ENCODE results near the gene BCL2L11.

Gene BCL2L11

GRCh38 chr2:111145103-111145760 lies 24.5 kb downstream of the BCL2L11 start:
- no peak for DNase-seq

DNA sequence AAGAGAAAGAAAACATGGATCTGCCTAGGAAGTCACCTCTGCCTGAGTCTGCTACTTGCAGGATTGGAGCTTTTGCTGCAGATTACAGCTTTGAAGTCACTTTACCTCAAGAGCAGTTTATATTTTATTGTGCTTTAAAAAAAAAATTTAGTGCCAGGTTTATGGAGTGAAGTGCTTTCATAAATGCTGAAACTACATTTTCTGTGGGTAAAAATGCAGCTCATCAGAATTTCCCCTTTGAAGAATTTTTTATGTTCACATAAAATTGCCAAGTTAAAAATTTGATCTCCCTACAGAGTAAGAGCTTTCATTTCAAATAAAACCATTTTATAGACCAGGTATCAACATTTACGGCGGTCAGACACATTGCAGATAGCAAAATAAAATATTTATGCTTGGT lies 25.2 kb downstream of the BCL2L11 start:
- no peak for DNase-seq

GRCh38 chr2:111148225-111148873 lies 27.6 kb downstream of the BCL2L11 start:
- no peak for DNase-seq

DNA sequence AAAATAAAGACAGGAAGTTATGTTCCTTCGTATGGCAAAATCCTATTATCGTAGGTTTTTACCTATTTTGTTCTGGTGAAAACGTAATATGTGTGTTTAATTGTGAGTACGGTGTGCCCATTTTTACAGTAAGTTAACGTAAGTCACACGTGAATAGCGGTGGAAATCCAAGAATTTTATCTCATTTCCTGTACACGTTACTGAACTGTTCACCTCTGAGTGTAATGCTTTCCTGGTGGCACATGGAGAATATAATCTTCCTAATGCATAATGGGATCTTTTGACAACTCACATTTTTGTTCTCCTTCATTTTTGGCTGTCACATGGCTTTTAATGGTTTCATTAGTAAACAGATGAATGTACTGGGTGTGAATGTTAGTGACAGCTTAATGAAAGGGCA lies 28.2 kb downstream of the BCL2L11 start:
- no peak for DNase-seq

DNA sequence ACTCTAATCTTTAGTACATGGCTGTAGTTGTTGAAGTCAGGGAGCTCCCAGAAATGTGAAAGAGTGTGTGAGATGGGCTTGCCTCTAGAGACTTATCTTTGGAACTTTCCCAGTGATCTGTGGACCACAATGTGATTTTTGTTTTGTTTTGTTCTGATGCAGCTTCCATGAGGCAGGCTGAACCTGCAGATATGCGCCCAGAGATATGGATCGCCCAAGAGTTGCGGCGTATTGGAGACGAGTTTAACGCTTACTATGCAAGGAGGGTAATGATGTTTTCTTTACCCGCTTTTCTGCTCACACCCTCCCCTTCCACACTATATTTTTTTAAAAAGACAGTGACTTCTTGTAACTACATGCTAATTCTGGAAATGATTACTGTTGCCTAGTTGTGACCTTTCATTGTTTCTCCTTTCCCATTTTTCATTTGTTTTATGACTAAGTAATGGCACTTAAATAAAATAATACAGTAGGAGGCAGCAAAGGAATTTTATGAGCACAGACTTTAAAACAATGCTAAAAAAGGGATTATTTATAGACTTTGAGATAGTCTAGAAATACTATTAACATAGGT lies 29.3 kb downstream of the BCL2L11 start:
- no peak for DNase-seq

GRCh38 chr2:111154758-111155157 lies 34.0 kb downstream of the BCL2L11 start:
- DNase-seq: no peak

DNA sequence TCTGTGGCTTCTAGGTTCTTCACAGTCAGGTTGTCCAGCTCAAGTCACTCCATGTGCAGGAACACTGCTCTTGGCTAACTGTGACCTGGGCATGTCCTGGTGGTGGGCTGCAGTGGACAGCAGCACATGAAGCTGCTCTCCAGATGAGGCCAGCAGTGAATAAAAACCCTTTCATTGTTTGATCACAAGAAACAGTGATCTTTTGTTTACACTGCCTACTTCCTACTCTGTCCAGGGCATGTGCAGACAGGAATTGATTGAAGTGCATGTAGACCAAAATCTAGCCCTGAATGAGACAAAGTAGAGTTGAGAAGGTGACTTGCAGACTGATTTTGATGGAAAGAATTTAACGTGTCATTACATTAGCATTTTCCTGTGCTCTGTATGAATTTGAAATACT lies 34.9 kb downstream of the BCL2L11 start:
- DNase-seq: no peak

DNA sequence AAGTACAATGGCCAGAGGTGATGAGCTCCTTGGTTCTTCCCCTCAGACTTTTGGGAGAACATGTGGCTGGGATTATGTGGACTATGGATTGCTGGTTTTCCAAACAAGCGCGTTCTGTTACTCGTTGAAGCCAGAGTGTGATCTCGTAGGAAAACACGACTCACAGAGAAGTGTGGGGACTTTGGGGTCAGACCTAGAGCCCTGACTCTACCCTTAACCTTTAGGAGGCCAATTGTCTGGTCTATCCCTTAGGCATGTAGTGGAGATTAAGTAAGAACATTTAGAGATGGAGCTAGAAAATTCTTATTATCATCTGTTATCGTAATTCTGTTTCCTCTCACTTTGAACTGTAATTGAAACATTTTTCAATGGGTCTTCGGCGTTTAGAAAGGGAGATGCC lies 35.8 kb downstream of the BCL2L11 start:
- DNase-seq: no peak

DNA sequence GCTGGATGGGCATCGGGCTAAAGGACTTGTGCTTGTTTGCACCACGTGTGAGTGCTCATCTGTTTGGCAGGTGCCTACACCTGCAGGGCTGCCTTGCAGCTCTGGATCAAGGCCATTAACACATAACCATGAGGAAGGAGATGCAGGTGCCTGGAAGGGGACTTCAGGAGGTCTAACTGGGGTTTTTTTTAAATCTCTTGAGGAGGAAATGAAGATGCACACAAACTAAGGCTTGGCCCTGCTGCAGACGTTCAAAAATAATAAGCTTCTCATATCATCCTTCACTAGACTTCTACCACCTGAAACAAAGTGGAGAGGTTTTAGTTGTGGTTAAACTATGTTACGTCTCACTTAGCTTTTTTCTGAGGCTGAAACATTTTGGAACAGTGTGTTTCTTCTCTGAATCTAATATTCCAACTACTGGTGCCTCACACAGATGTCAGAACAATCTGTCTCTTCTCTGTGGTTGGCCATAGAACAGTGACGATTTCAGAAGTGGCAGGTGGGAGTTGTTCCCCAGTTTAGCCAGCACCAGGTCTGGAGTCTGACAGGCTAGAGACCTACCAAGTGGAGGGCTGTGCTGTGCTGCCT lies 36.5 kb downstream of the BCL2L11 start:
- no peak for DNase-seq

DNA sequence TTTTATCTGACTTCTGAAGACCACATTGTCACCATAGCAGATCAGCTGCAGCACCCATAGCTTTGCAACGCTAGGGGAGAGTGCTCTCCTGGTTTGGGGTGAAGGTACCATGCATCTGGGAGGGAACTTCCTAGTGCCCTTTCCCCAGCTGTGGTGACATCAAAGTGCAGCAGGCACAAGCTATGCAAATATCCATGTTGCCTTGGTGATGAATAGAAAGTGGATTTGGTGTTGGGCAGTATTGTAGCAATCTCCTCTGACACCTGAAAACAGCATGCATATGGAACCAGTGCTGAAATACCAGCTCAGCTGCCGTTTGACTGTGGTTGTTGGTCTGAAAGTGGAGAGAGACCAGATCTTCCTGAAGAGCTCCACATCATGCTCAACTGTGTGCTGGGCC lies 37.1 kb downstream of the BCL2L11 start:
- no peak for DNase-seq

DNA sequence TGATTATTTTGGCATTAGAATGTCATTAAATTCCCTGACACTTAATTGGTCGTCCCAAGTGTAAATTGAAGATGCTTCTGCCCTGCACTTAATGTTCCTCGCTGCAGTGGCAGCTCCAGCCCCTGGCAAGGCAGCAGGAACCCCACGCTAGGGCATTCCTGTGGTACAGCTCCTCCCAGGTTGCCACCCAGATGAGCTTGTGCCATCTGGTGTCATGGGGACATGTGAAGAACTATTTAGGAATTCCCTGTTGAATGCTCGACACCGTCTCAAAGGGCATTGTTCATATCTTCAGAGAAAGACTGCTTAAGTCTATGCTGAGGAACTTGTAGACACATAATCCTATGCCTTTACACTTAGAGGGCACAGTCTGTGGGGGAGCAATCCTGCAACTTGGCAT lies 38.9 kb downstream of the BCL2L11 start:
- no peak for DNase-seq

GRCh38 chr2:111160758-111161157 lies 40.0 kb downstream of the BCL2L11 start:
- no peak for DNase-seq

DNA sequence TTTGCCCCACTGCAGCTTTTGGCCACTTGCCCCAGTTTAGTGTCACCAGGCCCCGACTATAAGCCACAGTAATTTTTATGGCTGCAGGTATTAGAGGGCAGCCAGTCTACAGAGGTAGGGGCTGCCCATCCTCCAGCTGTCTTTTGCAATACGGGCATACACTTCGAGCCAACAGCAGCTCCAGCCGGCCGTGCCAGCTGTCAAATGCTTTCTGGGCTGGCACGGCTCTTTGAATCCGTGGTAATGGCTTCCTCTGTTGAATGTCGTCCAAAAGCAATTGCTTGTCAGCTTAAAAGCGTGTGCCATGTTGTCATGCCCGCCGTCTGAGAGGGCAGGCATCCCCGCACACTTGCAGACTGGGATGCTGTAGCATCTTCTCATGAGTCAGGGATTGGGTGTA lies 41.3 kb downstream of the BCL2L11 start:
- DNase-seq: peak; percentile 95

DNA sequence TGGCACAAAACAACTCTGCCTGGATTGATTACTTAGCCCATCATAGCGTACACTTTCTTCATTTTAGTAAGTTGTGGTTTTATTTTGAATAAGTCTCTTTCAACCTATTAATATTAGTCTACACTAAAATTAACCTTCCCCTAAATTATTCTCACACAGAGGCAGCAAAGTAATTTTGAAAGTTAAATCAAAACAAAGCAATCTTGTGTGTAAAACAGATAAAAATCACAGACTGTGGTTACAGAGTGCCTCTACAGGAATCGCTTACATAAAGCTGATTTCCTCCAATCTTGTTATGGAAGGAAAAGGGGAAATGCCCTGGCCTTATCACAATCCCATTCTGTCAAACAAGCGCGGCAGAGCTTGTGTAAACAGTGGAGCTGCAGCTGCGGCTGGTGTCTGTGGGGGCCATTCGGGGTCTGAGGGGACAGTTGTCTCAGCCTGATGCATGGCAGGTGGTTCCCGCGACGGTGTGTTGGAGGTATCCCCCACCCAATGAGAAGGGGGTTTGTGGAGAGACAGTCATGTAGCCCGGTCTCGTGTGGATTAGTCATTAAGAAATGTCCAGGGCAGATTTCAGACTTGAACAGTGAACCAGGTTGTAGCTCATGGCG lies 42.1 kb downstream of the BCL2L11 start:
- DNase-seq: no peak

- DNase-seq: no peak
Measured at GRCh38 chr2:111164078-111164477, 43.4 kb downstream of the BCL2L11 start.

- no peak for DNase-seq
Measured at GRCh38 chr2:111165084-111165483, 44.4 kb downstream of the BCL2L11 start.

- DNase-seq: no peak
Measured at GRCh38 chr2:111166115-111166514, 45.4 kb downstream of the BCL2L11 start.

- DNase-seq: no peak
Measured at GRCh38 chr2:111167076-111167862, 46.6 kb downstream of the BCL2L11 start.

GRCh38 chr2:111167863-111168162 lies 47.1 kb downstream of the BCL2L11 start:
- DNase-seq: no peak

DNA sequence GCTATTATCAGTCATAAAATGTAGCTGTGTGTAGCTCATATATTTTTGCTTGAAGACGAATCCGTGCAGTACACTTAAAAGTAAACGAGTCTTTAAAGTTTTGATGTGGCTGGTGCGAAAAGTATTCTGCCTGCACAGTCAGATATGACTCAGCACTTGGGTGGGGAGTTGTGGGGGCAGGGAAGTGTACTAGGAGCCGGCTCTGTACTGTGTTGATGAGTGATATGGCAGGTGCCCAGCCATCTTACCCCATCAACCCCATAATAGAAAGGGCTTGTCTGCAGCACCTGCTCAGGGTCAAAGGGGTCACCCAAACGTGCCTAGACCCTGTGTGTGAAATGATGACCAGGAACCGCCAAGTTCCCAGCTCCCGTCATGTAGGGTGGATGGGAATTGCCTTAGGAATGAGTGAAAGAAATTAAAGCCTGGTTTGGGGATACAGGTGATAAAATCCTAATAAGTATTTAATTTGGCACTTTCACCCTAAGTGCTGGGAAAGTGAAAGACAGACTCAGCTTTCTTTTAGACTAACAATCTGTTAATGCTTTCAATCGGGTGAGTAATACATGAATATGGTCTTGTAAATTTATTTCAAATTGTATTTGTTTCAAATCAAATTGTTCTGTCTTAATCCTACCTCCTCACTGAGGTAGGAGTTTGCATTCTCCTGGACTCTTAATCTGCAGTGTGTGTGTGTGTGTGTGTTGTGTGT lies 48.0 kb downstream of the BCL2L11 start:
- DNase-seq: no peak

GRCh38 chr2:111169268-111169667 lies 48.6 kb downstream of the BCL2L11 start:
- DNase-seq: no peak

- no peak for DNase-seq
Measured at GRCh38 chr2:111169924-111170323, 49.2 kb downstream of the BCL2L11 start.

All from NCI-H446 treated with DMSO at 0.1 percent for 48 hours (cell line).